C4-2B (cell line): ENCODE data around the gene MAP1B.

ENCODE experiments used
- ZFX ChIP-seq: fragments of 450-650 bp; IDR thresholded peaks from 2 replicates; pipeline ENCODE4 v1.6.1; 2017
- TF ChIP-seq, protein P1 (sequence below): fragments of 450-650 bp; conservative IDR thresholded peaks from 2 replicates; pipeline ENCODE4 v1.5.1; 2017; ENCODE audit warnings: mild to moderate bottlenecking

DNA sequence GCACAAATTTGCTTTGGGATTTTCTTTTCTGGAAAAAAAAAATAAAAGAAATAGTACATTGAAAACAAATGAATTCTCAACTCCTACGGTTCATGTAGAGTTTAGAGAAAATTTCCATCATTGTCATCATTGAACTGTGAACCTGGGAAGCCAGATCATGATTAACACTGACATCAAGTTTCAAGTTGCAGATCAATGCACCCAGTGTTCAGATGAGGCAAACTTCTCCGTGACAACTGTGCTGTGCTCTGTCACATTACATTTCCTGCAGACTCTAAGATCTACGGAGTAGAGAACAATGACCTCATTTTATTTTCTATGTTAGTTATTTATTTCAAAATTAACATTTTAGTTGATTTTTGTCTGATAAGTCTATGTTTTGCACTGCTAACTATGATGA lies 99.7 kb downstream of the MAP1B start:
- TF ChIP-seq, protein P1, sequence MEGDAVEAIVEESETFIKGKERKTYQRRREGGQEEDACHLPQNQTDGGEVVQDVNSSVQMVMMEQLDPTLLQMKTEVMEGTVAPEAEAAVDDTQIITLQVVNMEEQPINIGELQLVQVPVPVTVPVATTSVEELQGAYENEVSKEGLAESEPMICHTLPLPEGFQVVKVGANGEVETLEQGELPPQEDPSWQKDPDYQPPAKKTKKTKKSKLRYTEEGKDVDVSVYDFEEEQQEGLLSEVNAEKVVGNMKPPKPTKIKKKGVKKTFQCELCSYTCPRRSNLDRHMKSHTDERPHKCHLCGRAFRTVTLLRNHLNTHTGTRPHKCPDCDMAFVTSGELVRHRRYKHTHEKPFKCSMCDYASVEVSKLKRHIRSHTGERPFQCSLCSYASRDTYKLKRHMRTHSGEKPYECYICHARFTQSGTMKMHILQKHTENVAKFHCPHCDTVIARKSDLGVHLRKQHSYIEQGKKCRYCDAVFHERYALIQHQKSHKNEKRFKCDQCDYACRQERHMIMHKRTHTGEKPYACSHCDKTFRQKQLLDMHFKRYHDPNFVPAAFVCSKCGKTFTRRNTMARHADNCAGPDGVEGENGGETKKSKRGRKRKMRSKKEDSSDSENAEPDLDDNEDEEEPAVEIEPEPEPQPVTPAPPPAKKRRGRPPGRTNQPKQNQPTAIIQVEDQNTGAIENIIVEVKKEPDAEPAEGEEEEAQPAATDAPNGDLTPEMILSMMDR = no peak
- no peak for TF ChIP-seq ZFX
